Measurements from ENCODE around the gene SLC9A3.

SLC9A3 gene

GRCh38 chr5:533955-534742 lies 9.9 kb upstream of the SLC9A3 start:
- Histone ChIP-seq H3K9me3 (ENCODE audit: control extremely low read depth in 1 of 5, control insufficient read depth in 4 of 5, insufficient read depth in 2 of 5, low read depth in 1 of 5, low read length in 4 of 5) (no peaks in the 10 kb centered on the region), H3K4me1 (ENCODE audit: control extremely low read depth in 1 of 4, control insufficient read depth in 4 of 4, insufficient read depth in 4 of 4, low read length in 3 of 4) (peaks cover 7 to 22% (median 18%) of the 10 kb centered on the region in 4 experiments), H3K27me3 (replicated peaks in 2 of 5; ENCODE audit: control insufficient read depth in 4 of 5, insufficient read depth in 5 of 5, low read length in 4 of 5) (peaks cover 2 to 87% (median 34%) of the 10 kb centered on the region in 5 experiments), H3K36me3 (ENCODE audit: control insufficient read depth in 4 of 4, insufficient read depth in 4 of 4, low read length in 3 of 4) (no peaks in the 10 kb centered on the region), H3K4me3 (ENCODE audit: control insufficient read depth in 1 of 7, extremely low read depth in 1 of 7, insufficient read depth in 4 of 7, low read depth in 2 of 7, low read length in 6 of 7) (no peak overlapping the region), H3K27ac (ENCODE audit: insufficient read depth in 1 of 2, low read depth in 1 of 2, low read length in 2 of 2, poor library complexity in 1 of 2, severe bottlenecking in 2 of 2) (no peak overlapping the region)
- 78% methylated on average over 33 of the region's 36 CpGs for WGBS (ENCODE audit: insufficient coverage)
- POLR2A ChIA-PET: no interaction called here
- no peak for DNase-seq
- CTCF ChIA-PET: interaction anchor here (1.1 kb wide), 1 partner anchor 18 kb away, joined by 3 read pairs; no protein-coding TSS in a partner anchor

GRCh38 chr5:533243-533954 lies 9.2 kb upstream of the SLC9A3 start:
- H3K9me3 ChIP-seq (ENCODE audit: control extremely low read depth in 1 of 5, control insufficient read depth in 4 of 5, insufficient read depth in 2 of 5, low read depth in 1 of 5, low read length in 4 of 5): no peaks in the 10 kb centered on the region
- POLR2A ChIA-PET: no interaction called here
- H3K27me3 ChIP-seq (replicated peaks in 2 of 5; ENCODE audit: control insufficient read depth in 4 of 5, insufficient read depth in 5 of 5, low read length in 4 of 5): peaks cover 2 to 86% (median 32%) of the 10 kb centered on the region in 5 experiments
- CTCF ChIA-PET: interaction anchor here (1.2 kb wide), 1 partner anchor 87 kb away, joined by 4 read pairs; no protein-coding TSS in a partner anchor
- DNase-seq: no peak
- WGBS (ENCODE audit: insufficient coverage): 71% methylated on average over 21 of the region's 24 CpGs
- H3K36me3 ChIP-seq (ENCODE audit: control insufficient read depth in 4 of 4, insufficient read depth in 4 of 4, low read length in 3 of 4): no peaks in the 10 kb centered on the region
- H3K27ac ChIP-seq (ENCODE audit: insufficient read depth in 1 of 2, low read depth in 1 of 2, low read length in 2 of 2, poor library complexity in 1 of 2, severe bottlenecking in 2 of 2): no peak overlapping the region
- no peak overlapping the region for H3K4me3 ChIP-seq (ENCODE audit: control insufficient read depth in 1 of 7, extremely low read depth in 1 of 7, insufficient read depth in 4 of 7, low read depth in 2 of 7, low read length in 6 of 7)
- peaks cover 7 to 28% (median 22%) of the 10 kb centered on the region in 4 experiments for H3K4me1 ChIP-seq (ENCODE audit: control extremely low read depth in 1 of 4, control insufficient read depth in 4 of 4, insufficient read depth in 4 of 4, low read length in 3 of 4)

GRCh38 chr5:532521-533242 lies 8.4 kb upstream of the SLC9A3 start:
- Histone ChIP-seq H3K4me1 (ENCODE audit: control extremely low read depth in 1 of 4, control insufficient read depth in 4 of 4, insufficient read depth in 4 of 4, low read length in 3 of 4) (peaks cover 7 to 33% (median 26%) of the 10 kb centered on the region in 4 experiments), H3K27me3 (replicated peaks in 2 of 5; ENCODE audit: control insufficient read depth in 4 of 5, insufficient read depth in 5 of 5, low read length in 4 of 5) (peaks cover 2 to 85% (median 30%) of the 10 kb centered on the region in 5 experiments), H3K4me3 (ENCODE audit: control insufficient read depth in 1 of 7, extremely low read depth in 1 of 7, insufficient read depth in 4 of 7, low read depth in 2 of 7, low read length in 6 of 7) (no peak overlapping the region), H3K9me3 (ENCODE audit: control extremely low read depth in 1 of 5, control insufficient read depth in 4 of 5, insufficient read depth in 2 of 5, low read depth in 1 of 5, low read length in 4 of 5) (no peaks in the 10 kb centered on the region), H3K36me3 (ENCODE audit: control insufficient read depth in 4 of 4, insufficient read depth in 4 of 4, low read length in 3 of 4) (no peaks in the 10 kb centered on the region), H3K27ac (ENCODE audit: insufficient read depth in 1 of 2, low read depth in 1 of 2, low read length in 2 of 2, poor library complexity in 1 of 2, severe bottlenecking in 2 of 2) (no peak overlapping the region)
- WGBS (ENCODE audit: insufficient coverage): 77% methylated on average over 25 of the region's 25 CpGs
- POLR2A ChIA-PET: no interaction called here
- no peak for DNase-seq
- CTCF ChIA-PET: interaction anchor here (0.6 to 1.2 kb wide), 2 partner anchors 86 to 132 kb away, joined by 3 to 4 read pairs; no protein-coding TSS in a partner anchor

- H3K27ac ChIP-seq (ENCODE audit: insufficient read depth in 1 of 2, low read depth in 1 of 2, low read length in 2 of 2, poor library complexity in 1 of 2, severe bottlenecking in 2 of 2): no peak overlapping the region
- POLR2A ChIA-PET: no interaction called here
- WGBS (ENCODE audit: insufficient coverage): 94% methylated on average over 13 of the region's 13 CpGs
- H3K36me3 ChIP-seq (ENCODE audit: control insufficient read depth in 4 of 4, insufficient read depth in 4 of 4, low read length in 3 of 4): no peaks in the 10 kb centered on the region
- H3K4me3 ChIP-seq (ENCODE audit: control insufficient read depth in 1 of 7, extremely low read depth in 1 of 7, insufficient read depth in 4 of 7, low read depth in 2 of 7, low read length in 6 of 7): no peak overlapping the region
- CTCF ChIA-PET: interaction anchor here (1.0 to 1.2 kb wide), 3 partner anchors 11 to 85 kb away, joined by 3 to 4 read pairs (median 3); no protein-coding TSS in a partner anchor
- no peaks in the 10 kb centered on the region for H3K9me3 ChIP-seq (ENCODE audit: control extremely low read depth in 1 of 5, control insufficient read depth in 4 of 5, insufficient read depth in 2 of 5, low read depth in 1 of 5, low read length in 4 of 5)
- H3K4me1 ChIP-seq (ENCODE audit: control extremely low read depth in 1 of 4, control insufficient read depth in 4 of 4, insufficient read depth in 4 of 4, low read length in 3 of 4): peaks cover 7 to 41% (median 33%) of the 10 kb centered on the region in 4 experiments
- H3K27me3 ChIP-seq (replicated peaks in 2 of 5; ENCODE audit: control insufficient read depth in 4 of 5, insufficient read depth in 5 of 5, low read length in 4 of 5): peaks cover 2 to 90% (median 38%) of the 10 kb centered on the region in 5 experiments
- DNase-seq: no peak
Observed at GRCh38 chr5:531749-532315, 7.6 kb upstream of the SLC9A3 start.

GRCh38 chr5:531101-531748 lies 7.0 kb upstream of the SLC9A3 start:
- POLR2A ChIA-PET: interaction anchor here (0.6 kb wide), 1 partner anchor 60 kb away, joined by 3 read pairs; no protein-coding TSS in a partner anchor
- 68% methylated on average over 20 of the region's 25 CpGs for WGBS (ENCODE audit: insufficient coverage)
- no peak overlapping the region for H3K4me3 ChIP-seq (ENCODE audit: control insufficient read depth in 1 of 7, extremely low read depth in 1 of 7, insufficient read depth in 4 of 7, low read depth in 2 of 7, low read length in 6 of 7)
- H3K27me3 ChIP-seq (replicated peaks in 2 of 5; ENCODE audit: control insufficient read depth in 4 of 5, insufficient read depth in 5 of 5, low read length in 4 of 5): peaks cover 2 to 92% (median 42%) of the 10 kb centered on the region in 5 experiments
- CTCF ChIA-PET: interaction anchor here (1.0 to 1.2 kb wide), 2 partner anchors 11 to 57 kb away, joined by 3 read pairs; no protein-coding TSS in a partner anchor
- no peak for DNase-seq
- peaks cover 7 to 43% (median 34%) of the 10 kb centered on the region in 4 experiments for H3K4me1 ChIP-seq (ENCODE audit: control extremely low read depth in 1 of 4, control insufficient read depth in 4 of 4, insufficient read depth in 4 of 4, low read length in 3 of 4)
- H3K36me3 ChIP-seq (ENCODE audit: control insufficient read depth in 4 of 4, insufficient read depth in 4 of 4, low read length in 3 of 4): no peaks in the 10 kb centered on the region
- no peak overlapping the region for H3K27ac ChIP-seq (ENCODE audit: insufficient read depth in 1 of 2, low read depth in 1 of 2, low read length in 2 of 2, poor library complexity in 1 of 2, severe bottlenecking in 2 of 2)
- no peaks in the 10 kb centered on the region for H3K9me3 ChIP-seq (ENCODE audit: control extremely low read depth in 1 of 5, control insufficient read depth in 4 of 5, insufficient read depth in 2 of 5, low read depth in 1 of 5, low read length in 4 of 5)
